Type B pancreatic cell (in vitro differentiated cells): ENCODE measurements around the gene MAP7. TPM values are rescaled to one million over a fixed set of nuclear protein-coding genes. Genes with fewer than 3 reads are reported as not detected.
"Not testable (repeated sequence)": the region's sequence is repeated elsewhere in the genome, so short reads cannot be mapped to it uniquely, and the experiment has no call there.

Experiments
- DNase-seq: peaks from one replicate; pipeline ENCODE4 v3.0.0; 2021; ENCODE audit warnings: mixed read lengths; ENCODE audit not compliant: unreplicated experiment; ENCODE audit errors: extremely low spot score
- H3K27ac Mint-ChIP-seq: 2 replicates; pipeline ENCODE4 v1.8.0; 2021; ENCODE audit warnings: mild to moderate bottlenecking, mixed read lengths
- H3K27me3 Mint-ChIP-seq: 2 replicates; pipeline ENCODE4 v1.8.0; 2021; ENCODE audit warnings: mixed read lengths
- H3K36me3 Mint-ChIP-seq: 2 replicates; pipeline ENCODE4 v1.8.0; 2021; ENCODE audit warnings: mixed read lengths
- H3K4me1 Mint-ChIP-seq: one replicate; pipeline ENCODE4 v1.8.0; 2021; ENCODE audit warnings: mixed read lengths; ENCODE audit not compliant: unreplicated experiment
- H3K4me3 Mint-ChIP-seq: 2 replicates; pipeline ENCODE4 v1.8.0; 2021; ENCODE audit warnings: mild to moderate bottlenecking, mixed read lengths
- H3K9me3 Mint-ChIP-seq: 2 replicates; pipeline ENCODE4 v1.8.0; 2021; ENCODE audit warnings: mixed read lengths
- total RNA-seq: library from RNA; stranded (reverse); gene quantifications from 2 replicates; pipeline ENCODE4 v1.2.1, GENCODE V29; 2021; ENCODE audit warnings: low replicate concordance
- TF ChIP-seq, protein P1 (sequence below): fragments of 200-600 bp; sonication (generic); conservative IDR thresholded peaks from 2 replicates; pipeline ENCODE4 v1.5.0; 2021; ENCODE audit warnings: antibody characterized with exemption, mild to moderate bottlenecking

Gene MAP7
- total RNA-seq, 1 donor from 2014 or later, result 17.8 TPM

DNA sequence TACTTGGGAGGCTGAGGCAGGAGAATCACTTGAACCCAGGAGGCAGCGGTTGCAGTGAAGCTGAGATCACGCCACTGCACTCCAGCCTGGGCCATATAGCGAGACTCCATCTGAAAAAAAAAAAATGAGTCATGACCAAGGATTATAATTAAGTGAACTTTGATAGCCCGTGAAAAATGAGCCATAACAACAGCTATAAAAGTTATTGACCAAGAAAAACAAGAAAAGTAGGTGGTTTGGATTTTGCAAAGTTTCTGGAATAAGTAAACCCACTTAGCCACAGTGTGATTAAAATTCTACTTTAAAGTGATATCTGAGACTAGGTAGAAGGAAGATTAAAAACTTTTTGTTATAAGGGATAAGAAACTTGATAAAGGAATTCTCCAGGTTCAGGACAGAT, 234.6 kb downstream of the MAP7 start:
- H3K4me3 Mint-ChIP-seq, result no peak overlapping the region
- H3K36me3 Mint-ChIP-seq, result no peaks in the 10 kb centered on the region
- H3K4me1 Mint-ChIP-seq, result peaks cover 5% of the 10 kb centered on the region

GRCh38 chr6:136312975-136313374, 237.2 kb downstream of the MAP7 start:
- no peaks in the 10 kb centered on the region for H3K27me3 Mint-ChIP-seq
- TF ChIP-seq, protein P1, sequence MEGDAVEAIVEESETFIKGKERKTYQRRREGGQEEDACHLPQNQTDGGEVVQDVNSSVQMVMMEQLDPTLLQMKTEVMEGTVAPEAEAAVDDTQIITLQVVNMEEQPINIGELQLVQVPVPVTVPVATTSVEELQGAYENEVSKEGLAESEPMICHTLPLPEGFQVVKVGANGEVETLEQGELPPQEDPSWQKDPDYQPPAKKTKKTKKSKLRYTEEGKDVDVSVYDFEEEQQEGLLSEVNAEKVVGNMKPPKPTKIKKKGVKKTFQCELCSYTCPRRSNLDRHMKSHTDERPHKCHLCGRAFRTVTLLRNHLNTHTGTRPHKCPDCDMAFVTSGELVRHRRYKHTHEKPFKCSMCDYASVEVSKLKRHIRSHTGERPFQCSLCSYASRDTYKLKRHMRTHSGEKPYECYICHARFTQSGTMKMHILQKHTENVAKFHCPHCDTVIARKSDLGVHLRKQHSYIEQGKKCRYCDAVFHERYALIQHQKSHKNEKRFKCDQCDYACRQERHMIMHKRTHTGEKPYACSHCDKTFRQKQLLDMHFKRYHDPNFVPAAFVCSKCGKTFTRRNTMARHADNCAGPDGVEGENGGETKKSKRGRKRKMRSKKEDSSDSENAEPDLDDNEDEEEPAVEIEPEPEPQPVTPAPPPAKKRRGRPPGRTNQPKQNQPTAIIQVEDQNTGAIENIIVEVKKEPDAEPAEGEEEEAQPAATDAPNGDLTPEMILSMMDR, result no peak

More for the DNA sequence above, 234.6 kb downstream of the MAP7 start:
- DNase-seq, result no peak
- Mint-ChIP-seq H3K9me3 (no peaks in the 10 kb centered on the region), H3K27ac (no peak overlapping the region), H3K27me3 (no peaks in the 10 kb centered on the region)
- TF ChIP-seq, protein P1, result no peak

GRCh38 chr6:136309729-136310311, 240.4 kb downstream of the MAP7 start:
- TF ChIP-seq, protein P1, result no peak
- Mint-ChIP-seq H3K36me3 (no peaks in the 10 kb centered on the region), H3K4me3 (no peak overlapping the region), H3K27ac (no peak overlapping the region), H3K27me3 (no peaks in the 10 kb centered on the region), H3K4me1 (no peaks in the 10 kb centered on the region), H3K9me3 (no peaks in the 10 kb centered on the region)
- DNase-seq, result no peak

More at GRCh38 chr6:136312975-136313374, 237.2 kb downstream of the MAP7 start:
- Mint-ChIP-seq H3K9me3 (no peaks in the 10 kb centered on the region), H3K36me3 (no peaks in the 10 kb centered on the region), H3K4me3 (no peak overlapping the region), H3K27ac (no peak overlapping the region), H3K4me1 (peaks cover 5% of the 10 kb centered on the region)
- DNase-seq, result no peak

GRCh38 chr6:136309171-136309570, 241.1 kb downstream of the MAP7 start:
- Mint-ChIP-seq H3K27ac (no peak overlapping the region), H3K27me3 (no peaks in the 10 kb centered on the region), H3K4me1 (no peaks in the 10 kb centered on the region), H3K36me3 (no peaks in the 10 kb centered on the region), H3K4me3 (no peak overlapping the region), H3K9me3 (no peaks in the 10 kb centered on the region)
- no peak for DNase-seq
- TF ChIP-seq, protein P1, result no peak

GRCh38 chr6:136308469-136308868, 241.8 kb downstream of the MAP7 start:
- not testable (repeated sequence) for H3K9me3 Mint-ChIP-seq, H3K4me1 Mint-ChIP-seq, DNase-seq, H3K4me3 Mint-ChIP-seq, H3K27ac Mint-ChIP-seq, H3K27me3 Mint-ChIP-seq, H3K36me3 Mint-ChIP-seq

DNA sequence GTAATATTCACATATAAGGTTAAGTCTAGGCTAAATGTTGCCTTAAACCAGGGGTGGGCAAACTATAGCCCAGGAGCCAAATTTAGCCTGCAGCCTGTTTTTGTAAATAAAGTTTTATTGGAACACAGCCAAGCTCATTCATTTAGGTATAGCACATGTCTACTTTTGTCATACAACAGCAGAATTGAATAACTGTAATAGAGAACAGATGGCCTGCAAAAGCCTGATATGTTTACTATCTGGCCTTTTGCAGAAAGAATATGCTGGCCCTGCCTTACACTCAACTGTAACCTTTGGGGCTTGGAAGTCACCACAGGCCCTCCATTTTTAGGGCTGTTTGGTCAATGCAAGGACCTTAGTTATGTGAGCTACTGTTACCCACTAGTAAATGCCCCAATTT, 242.9 kb downstream of the MAP7 start:
- H3K4me1 Mint-ChIP-seq, result no peaks in the 10 kb centered on the region
- DNase-seq, result no peak
- no peak overlapping the region for H3K4me3 Mint-ChIP-seq
- no peaks in the 10 kb centered on the region for H3K9me3 Mint-ChIP-seq
- TF ChIP-seq, protein P1, result no peak
- no peak overlapping the region for H3K27ac Mint-ChIP-seq
- no peaks in the 10 kb centered on the region for H3K27me3 Mint-ChIP-seq
- H3K36me3 Mint-ChIP-seq, result no peaks in the 10 kb centered on the region
